ENCODE measurements around the gene ATP5F1D. TPM values are rescaled to one million over a fixed set of nuclear protein-coding genes. Genes with fewer than 3 reads are reported as not detected.

ATP5F1D gene
- total RNA-seq, 2 experiments from 2014 or later, result 171 to 173 TPM

GRCh38 chr19:1214299-1214861, 27.2 kb upstream of the ATP5F1D start:
- CTCF ChIA-PET, result interaction anchor here (0.5 to 1.5 kb wide), 13 partner anchors 9 to 152 kb away, joined by 3 to 13 read pairs (median 3); partner anchors contain the start of gene ATP5F1D
- H3K36me3 Mint-ChIP-seq (ENCODE audit: low read depth), result peaks cover 16% of the 10 kb centered on the region
- POLR2A ChIA-PET, result interaction anchor here (0.7 to 1.6 kb wide), 15 partner anchors 9 to 230 kb away, joined by 3 to 6 read pairs (median 4); partner anchors contain the start of genes CIRBP, CNN2, RNU6-2 and WDR18
- peak overlapping the region; percentile 96 for H3K27ac Mint-ChIP-seq
- no peaks in the 10 kb centered on the region for H3K27me3 Mint-ChIP-seq
- DNase-seq, result no peak
- no peaks in the 10 kb centered on the region for H3K9me3 Mint-ChIP-seq
- peaks cover 41% of the 10 kb centered on the region for H3K4me1 Mint-ChIP-seq
- H3K4me3 Mint-ChIP-seq, result peak overlapping the region; percentile 73

DNA sequence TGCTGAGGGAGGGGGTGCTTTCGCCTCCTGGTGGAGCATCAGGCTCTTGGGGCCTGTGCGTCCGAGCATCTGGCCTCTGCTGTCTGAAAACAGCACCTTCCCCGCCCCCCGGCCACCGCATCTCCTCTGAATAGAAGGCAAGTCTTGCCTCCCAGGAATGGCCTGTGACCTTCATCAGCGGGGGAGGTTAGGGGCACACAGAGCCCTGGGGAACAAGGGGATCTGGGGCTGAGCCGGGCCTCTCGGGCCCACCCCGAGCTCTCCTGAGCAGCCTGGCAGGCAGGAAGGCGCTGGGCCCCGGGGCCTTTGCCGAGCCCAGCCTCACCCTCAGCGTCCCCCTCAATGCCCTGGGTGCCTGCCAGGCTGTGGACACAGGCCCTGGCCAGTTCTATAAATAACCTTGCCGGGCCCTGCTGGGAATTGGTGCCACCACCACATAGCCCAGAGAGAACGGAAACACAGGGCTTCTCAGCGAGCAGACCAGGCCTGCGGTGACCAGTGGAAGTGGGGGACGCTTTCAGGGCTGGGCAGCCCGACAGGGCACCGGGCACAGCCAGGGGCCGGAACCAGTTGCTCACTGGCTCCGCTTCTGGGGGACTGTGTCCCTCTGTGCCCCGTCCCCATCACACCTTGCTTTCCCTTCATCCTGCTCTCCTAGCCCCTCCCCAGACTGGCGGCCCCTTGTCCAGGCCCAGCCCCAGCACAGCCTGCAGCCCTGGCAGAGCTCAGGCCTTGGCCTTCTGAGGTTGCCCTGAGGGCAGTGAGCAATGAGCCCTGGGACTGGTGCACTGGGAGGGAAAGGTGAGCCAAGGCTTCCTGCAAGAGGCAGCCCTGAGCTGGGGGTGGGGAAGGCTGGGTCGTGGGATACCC, 26.5 kb upstream of the ATP5F1D start:
- POLR2A ChIA-PET, result interaction anchor here (0.8 to 1.6 kb wide), 7 partner anchors 8 to 231 kb away, joined by 3 to 6 read pairs (median 4); partner anchors contain the start of gene WDR18
- no peaks in the 10 kb centered on the region for H3K9me3 Mint-ChIP-seq
- CTCF ChIA-PET, result interaction anchor here (1.4 to 1.5 kb wide), 2 partner anchors 26 to 151 kb away, joined by 3 to 7 read pairs; partner anchors contain the start of gene ATP5F1D
- DNase-seq, result no peak
- no peaks in the 10 kb centered on the region for H3K27me3 Mint-ChIP-seq
- H3K27ac Mint-ChIP-seq, result peak overlapping the region; percentile 21
- H3K36me3 Mint-ChIP-seq (ENCODE audit: low read depth), result peaks cover 13% of the 10 kb centered on the region
- no peak overlapping the region for H3K4me3 Mint-ChIP-seq
- peaks cover 34% of the 10 kb centered on the region for H3K4me1 Mint-ChIP-seq

GRCh38 chr19:1216756-1217155, 24.8 kb upstream of the ATP5F1D start:
- peaks cover 24% of the 10 kb centered on the region for H3K4me1 Mint-ChIP-seq
- no peaks in the 10 kb centered on the region for H3K27me3 Mint-ChIP-seq
- H3K27ac Mint-ChIP-seq, result no peak overlapping the region
- ChIA-PET POLR2A (no interaction called here), CTCF (interaction anchor here (0.7 to 1.4 kb wide), 3 partner anchors 28 to 124 kb away, joined by 3 to 4 read pairs (median 4); no protein-coding TSS in a partner anchor)
- H3K4me3 Mint-ChIP-seq, result no peak overlapping the region
- H3K9me3 Mint-ChIP-seq, result no peaks in the 10 kb centered on the region
- no peak for DNase-seq
- H3K36me3 Mint-ChIP-seq (ENCODE audit: low read depth), result peaks cover 13% of the 10 kb centered on the region

GRCh38 chr19:1217366-1217765, 24.2 kb upstream of the ATP5F1D start:
- POLR2A ChIA-PET, result interaction anchor here (0.6 to 1.2 kb wide), 3 partner anchors 8 to 42 kb away, joined by 3 read pairs; no protein-coding TSS in a partner anchor
- Mint-ChIP-seq H3K4me3 (no peak overlapping the region), H3K9me3 (no peaks in the 10 kb centered on the region), H3K27me3 (no peaks in the 10 kb centered on the region), H3K4me1 (peaks cover 23% of the 10 kb centered on the region), H3K36me3 (ENCODE audit: low read depth) (peaks cover 12% of the 10 kb centered on the region), H3K27ac (no peak overlapping the region)
- CTCF ChIA-PET, result interaction anchor here (1.4 to 1.6 kb wide), 2 partner anchors 27 to 104 kb away, joined by 3 to 7 read pairs; no protein-coding TSS in a partner anchor
- no peak for DNase-seq

DNA sequence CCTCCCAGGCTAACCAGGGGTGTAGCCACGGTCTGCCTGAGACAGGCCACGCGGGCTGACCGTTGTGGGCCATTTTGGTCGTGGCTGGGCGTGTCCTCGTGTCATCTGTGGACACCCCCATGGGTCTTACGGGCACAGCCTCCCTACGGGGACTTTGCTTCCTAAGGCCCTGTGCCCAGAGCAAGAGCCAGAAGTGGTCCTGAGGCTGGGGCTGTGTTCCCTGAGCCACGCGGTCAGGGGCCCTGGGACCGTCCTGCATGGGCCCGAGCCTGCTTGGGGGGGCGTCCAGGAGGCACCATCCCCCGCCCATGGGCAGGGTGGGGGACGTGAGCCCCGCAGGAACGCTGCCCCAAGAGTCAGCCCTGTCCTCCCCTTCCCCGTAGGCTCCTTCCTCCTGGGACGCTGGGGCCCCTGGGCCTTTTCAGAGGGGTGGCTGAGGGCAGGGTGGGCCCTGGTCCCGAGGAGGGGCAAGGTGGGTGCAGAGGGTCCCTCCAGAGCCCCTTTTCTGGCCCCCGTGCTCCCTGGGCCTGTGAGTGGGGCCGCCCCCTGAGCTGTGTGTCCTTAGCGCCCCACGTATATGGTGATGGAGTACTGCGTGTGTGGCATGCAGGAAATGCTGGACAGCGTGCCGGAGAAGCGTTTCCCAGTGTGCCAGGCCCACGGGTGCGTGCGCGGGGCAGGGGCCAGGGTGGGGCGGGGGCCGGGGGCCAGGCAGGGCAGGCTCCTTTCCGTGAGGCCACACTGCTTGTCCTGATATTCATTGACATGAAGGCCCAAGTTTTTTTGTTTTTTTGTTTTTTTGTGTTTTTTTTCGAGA, 22.6 kb upstream of the ATP5F1D start:
- no peak for DNase-seq
- Mint-ChIP-seq H3K4me3 (no peak overlapping the region), H3K36me3 (ENCODE audit: low read depth) (peaks cover 3% of the 10 kb centered on the region), H3K4me1 (peaks cover 13% of the 10 kb centered on the region), H3K27me3 (no peaks in the 10 kb centered on the region), H3K9me3 (no peaks in the 10 kb centered on the region), H3K27ac (no peak overlapping the region)
- CTCF ChIA-PET, result interaction anchor here (1.6 kb wide), 1 partner anchor 25 kb away, joined by 7 read pairs; no protein-coding TSS in a partner anchor
- POLR2A ChIA-PET, result no interaction called here

- POLR2A ChIA-PET, result no interaction called here
- peaks cover 7% of the 10 kb centered on the region for H3K4me1 Mint-ChIP-seq
- no peaks in the 10 kb centered on the region for H3K27me3 Mint-ChIP-seq
- H3K27ac Mint-ChIP-seq, result no peak overlapping the region
- no peak overlapping the region for H3K4me3 Mint-ChIP-seq
- no peaks in the 10 kb centered on the region for H3K9me3 Mint-ChIP-seq
- CTCF ChIA-PET, result no interaction called here
- DNase-seq, result no peak
- peaks cover 3% of the 10 kb centered on the region for H3K36me3 Mint-ChIP-seq (ENCODE audit: low read depth)
These were observed 21.6 kb upstream of the ATP5F1D start for GRCh38 chr19:1219786-1220476.

DNA sequence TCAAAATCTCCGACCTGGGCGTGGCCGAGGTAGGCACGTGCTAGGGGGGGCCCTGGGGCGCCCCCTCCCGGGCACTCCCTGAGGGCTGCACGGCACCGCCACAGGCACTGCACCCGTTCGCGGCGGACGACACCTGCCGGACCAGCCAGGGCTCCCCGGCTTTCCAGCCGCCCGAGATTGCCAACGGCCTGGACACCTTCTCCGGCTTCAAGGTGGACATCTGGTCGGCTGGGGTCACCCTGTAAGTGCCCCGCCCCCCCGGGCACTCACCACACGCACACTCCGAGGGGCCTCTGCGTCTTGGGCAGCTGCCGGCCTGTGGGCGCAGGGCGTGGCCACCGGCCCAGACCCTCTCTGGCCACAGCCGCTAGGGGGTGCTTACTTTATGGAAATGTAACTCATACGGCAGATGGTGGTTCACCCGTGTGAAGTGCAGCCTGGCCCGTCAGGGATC, 21.0 kb upstream of the ATP5F1D start:
- Mint-ChIP-seq H3K27me3 (no peaks in the 10 kb centered on the region), H3K4me1 (peaks cover 7% of the 10 kb centered on the region), H3K4me3 (no peak overlapping the region), H3K27ac (no peak overlapping the region), H3K9me3 (no peaks in the 10 kb centered on the region), H3K36me3 (ENCODE audit: low read depth) (peaks cover 3% of the 10 kb centered on the region)
- ChIA-PET POLR2A (no interaction called here), CTCF (no interaction called here)
- DNase-seq, result no peak

DNA sequence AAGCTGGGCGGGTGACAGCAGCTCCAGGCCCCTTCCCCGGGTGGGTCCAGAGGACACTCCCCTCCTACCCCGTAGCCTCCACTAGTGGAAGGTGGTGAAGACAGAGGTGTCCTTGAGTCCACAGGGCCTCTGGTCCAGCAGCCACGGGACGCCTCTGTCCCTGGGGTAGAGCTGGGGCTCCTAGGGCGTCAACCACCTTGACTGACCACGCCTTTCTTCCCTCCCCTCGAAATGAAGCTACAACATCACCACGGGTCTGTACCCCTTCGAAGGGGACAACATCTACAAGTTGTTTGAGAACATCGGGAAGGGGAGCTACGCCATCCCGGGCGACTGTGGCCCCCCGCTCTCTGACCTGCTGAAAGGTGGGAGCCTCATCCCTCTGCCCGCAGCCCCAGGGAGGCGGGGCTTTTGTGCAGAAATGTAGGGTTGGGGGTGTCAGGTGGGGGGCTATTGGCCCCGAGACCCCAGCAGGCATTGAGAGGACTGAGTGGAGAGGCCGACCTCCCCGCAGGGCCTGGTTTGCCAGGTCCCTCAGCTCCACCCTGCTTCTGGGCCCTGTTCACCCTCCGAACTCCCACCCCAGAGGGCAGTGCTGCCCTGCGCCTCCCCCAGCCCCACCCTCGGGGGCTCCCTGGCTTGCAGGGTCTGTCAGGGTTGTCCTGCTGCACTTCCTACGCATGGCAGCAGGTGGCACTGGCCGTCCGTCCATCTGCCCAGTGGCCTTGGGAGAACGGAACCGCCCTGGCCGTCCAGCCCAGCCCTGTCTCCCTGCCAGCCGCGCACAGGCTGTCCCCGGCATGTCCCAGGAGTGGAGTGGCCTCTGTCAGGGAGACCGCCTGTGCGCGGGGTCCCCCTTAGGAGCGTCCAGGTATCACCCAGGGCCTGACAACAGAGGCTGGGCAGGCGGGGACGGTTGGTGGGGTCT, 20.3 kb upstream of the ATP5F1D start:
- no peaks in the 10 kb centered on the region for H3K27me3 Mint-ChIP-seq
- CTCF ChIA-PET, result no interaction called here
- POLR2A ChIA-PET, result no interaction called here
- no peak for DNase-seq
- no peak overlapping the region for H3K27ac Mint-ChIP-seq
- H3K4me1 Mint-ChIP-seq, result peaks cover 2% of the 10 kb centered on the region
- H3K4me3 Mint-ChIP-seq, result no peak overlapping the region
- H3K9me3 Mint-ChIP-seq, result no peaks in the 10 kb centered on the region
- peaks cover 3% of the 10 kb centered on the region for H3K36me3 Mint-ChIP-seq (ENCODE audit: low read depth)

- ChIA-PET CTCF (no interaction called here), POLR2A (no interaction called here)
- no peaks in the 10 kb centered on the region for H3K9me3 Mint-ChIP-seq
- H3K27ac Mint-ChIP-seq, result no peak overlapping the region
- peaks cover 1% of the 10 kb centered on the region for H3K4me1 Mint-ChIP-seq
- H3K4me3 Mint-ChIP-seq, result no peak overlapping the region
- no peak for DNase-seq
- H3K36me3 Mint-ChIP-seq (ENCODE audit: low read depth), result peaks cover 3% of the 10 kb centered on the region
- H3K27me3 Mint-ChIP-seq, result no peaks in the 10 kb centered on the region
These were observed 19.7 kb upstream of the ATP5F1D start for GRCh38 chr19:1221904-1222255.

GRCh38 chr19:1222394-1222793, 19.2 kb upstream of the ATP5F1D start:
- H3K4me3 Mint-ChIP-seq, result no peak overlapping the region
- POLR2A ChIA-PET, result interaction anchor here (1.9 kb wide), 1 partner anchor 8 kb away, joined by 6 read pairs; no protein-coding TSS in a partner anchor
- no peaks in the 10 kb centered on the region for H3K9me3 Mint-ChIP-seq
- DNase-seq, result no peak
- H3K36me3 Mint-ChIP-seq (ENCODE audit: low read depth), result peaks cover 3% of the 10 kb centered on the region
- CTCF ChIA-PET, result interaction anchor here (0.6 to 1.0 kb wide), 2 partner anchors 19 to 28 kb away, joined by 4 to 6 read pairs; no protein-coding TSS in a partner anchor
- no peak overlapping the region for H3K27ac Mint-ChIP-seq
- no peaks in the 10 kb centered on the region for H3K4me1 Mint-ChIP-seq
- no peaks in the 10 kb centered on the region for H3K27me3 Mint-ChIP-seq

DNA sequence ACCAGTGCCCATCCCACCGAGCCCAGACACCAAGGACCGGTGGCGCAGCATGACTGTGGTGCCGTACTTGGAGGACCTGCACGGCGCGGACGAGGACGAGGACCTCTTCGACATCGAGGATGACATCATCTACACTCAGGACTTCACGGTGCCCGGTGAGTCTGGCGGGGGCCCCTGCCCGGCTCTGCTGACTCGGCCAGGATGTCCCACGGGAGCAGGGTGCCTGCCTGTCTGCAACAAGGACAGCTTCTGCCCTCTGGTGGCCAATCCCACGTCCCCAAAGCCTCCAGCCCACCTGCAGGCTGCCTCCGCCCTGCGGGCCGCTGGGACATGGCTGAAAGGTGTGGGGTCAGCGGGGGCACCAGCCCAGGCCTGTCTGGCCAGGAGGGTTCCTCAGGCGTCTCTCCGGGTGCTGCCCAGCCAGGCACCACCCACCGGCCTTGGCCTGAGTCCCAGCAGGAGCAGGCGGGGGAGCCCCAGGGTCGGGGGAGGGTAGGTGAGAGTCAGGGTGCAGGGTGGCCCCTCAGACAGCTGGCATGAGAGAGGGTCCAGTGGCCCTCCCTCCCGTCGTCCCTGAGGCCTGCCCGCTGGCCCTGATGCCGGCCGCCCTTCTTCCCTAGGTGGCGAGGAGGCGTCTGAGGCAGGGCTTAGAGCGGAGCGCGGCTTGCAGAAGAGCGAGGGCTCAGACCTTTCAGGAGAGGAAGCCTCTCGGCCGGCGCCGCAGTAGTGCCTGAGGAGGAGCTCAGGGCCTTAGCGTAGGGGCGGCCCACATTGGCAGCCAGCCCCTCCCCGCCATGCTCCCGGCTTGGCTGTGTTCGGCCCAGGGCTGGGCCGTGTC, 18.3 kb upstream of the ATP5F1D start:
- POLR2A ChIA-PET, result interaction anchor here (1.9 kb wide), 1 partner anchor 9 kb away, joined by 6 read pairs; no protein-coding TSS in a partner anchor
- no peak overlapping the region for H3K27ac Mint-ChIP-seq
- CTCF ChIA-PET, result interaction anchor here (0.6 to 1.0 kb wide), 2 partner anchors 20 to 29 kb away, joined by 4 to 6 read pairs; no protein-coding TSS in a partner anchor
- H3K4me3 Mint-ChIP-seq, result no peak overlapping the region
- DNase-seq, result no peak
- no peaks in the 10 kb centered on the region for H3K9me3 Mint-ChIP-seq
- H3K4me1 Mint-ChIP-seq, result no peaks in the 10 kb centered on the region
- H3K36me3 Mint-ChIP-seq (ENCODE audit: low read depth), result peaks cover 6% of the 10 kb centered on the region
- H3K27me3 Mint-ChIP-seq, result no peaks in the 10 kb centered on the region
